Epithelial cell of esophagus (primary cell): ENCODE measurements around the gene MIEN1.

Experiments
- DNase-seq: peaks from one replicate; pipeline ENCODE4 v3.0.0; 2010; ENCODE audit warnings: low read depth
- H3K4me3 ChIP-seq: 2 replicates; pipeline ENCODE4 v1.5.1; 2011; ENCODE audit warnings: mild to moderate bottlenecking, low read length, control low read depth
- TF ChIP-seq, protein P1 (sequence below): IDR thresholded peaks from 2 replicates; pipeline ENCODE4 v1.5.1; 2011; ENCODE audit warnings: low read depth, mild to moderate bottlenecking, low read length, control low read depth, inconsistent platforms; ENCODE audit not compliant: insufficient read depth; ENCODE audit errors: missing control alignments

The MIEN1 gene

DNA sequence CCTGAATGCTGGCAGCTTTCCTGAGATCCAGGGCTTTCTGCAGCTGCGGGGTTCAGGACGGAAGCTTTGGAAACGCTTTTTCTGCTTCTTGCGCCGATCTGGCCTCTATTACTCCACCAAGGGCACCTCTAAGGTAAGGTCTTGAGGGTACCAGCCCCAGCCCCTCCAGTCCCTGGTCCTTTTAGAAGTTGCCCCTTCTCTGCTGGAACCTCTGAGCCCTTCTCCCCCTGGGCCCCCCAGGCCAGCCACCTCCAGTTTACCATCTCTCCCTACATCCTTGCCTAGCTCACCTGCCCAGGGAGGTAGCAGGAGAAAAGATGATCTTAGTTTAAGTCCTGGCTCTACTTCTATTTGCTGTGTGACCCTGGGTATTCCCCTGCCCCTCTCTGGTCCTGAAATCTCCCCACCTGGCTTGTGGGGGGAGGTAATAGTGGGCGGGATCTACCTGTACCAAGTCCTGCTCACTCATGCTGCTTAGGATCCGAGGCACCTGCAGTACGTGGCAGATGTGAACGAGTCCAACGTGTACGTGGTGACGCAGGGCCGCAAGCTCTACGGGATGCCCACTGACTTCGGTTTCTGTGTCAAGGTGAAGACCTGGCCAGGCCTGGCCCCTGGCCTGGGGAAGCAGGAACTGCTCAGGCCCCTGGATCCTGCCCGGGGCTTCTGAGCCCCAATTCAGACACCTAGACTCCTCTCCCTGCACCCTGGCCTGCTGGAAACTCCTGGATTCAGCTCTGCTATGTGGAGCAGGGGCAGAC, 13.9 kb upstream of the MIEN1 start:
- TF ChIP-seq, protein P1, sequence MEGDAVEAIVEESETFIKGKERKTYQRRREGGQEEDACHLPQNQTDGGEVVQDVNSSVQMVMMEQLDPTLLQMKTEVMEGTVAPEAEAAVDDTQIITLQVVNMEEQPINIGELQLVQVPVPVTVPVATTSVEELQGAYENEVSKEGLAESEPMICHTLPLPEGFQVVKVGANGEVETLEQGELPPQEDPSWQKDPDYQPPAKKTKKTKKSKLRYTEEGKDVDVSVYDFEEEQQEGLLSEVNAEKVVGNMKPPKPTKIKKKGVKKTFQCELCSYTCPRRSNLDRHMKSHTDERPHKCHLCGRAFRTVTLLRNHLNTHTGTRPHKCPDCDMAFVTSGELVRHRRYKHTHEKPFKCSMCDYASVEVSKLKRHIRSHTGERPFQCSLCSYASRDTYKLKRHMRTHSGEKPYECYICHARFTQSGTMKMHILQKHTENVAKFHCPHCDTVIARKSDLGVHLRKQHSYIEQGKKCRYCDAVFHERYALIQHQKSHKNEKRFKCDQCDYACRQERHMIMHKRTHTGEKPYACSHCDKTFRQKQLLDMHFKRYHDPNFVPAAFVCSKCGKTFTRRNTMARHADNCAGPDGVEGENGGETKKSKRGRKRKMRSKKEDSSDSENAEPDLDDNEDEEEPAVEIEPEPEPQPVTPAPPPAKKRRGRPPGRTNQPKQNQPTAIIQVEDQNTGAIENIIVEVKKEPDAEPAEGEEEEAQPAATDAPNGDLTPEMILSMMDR = no peak
- H3K4me3 ChIP-seq = no peak overlapping the region
- DNase-seq = no peak

GRCh38 chr17:39742856-39743436, 12.6 kb upstream of the MIEN1 start:
- DNase-seq = no peak
- H3K4me3 ChIP-seq = no peak overlapping the region

GRCh38 chr17:39742126-39742855, 12.0 kb upstream of the MIEN1 start:
- no peak for DNase-seq
- H3K4me3 ChIP-seq = no peak overlapping the region
- TF ChIP-seq, protein P1 = no peak

More at GRCh38 chr17:39742856-39743436, 12.6 kb upstream of the MIEN1 start:
- TF ChIP-seq, protein P1 = no peak

DNA sequence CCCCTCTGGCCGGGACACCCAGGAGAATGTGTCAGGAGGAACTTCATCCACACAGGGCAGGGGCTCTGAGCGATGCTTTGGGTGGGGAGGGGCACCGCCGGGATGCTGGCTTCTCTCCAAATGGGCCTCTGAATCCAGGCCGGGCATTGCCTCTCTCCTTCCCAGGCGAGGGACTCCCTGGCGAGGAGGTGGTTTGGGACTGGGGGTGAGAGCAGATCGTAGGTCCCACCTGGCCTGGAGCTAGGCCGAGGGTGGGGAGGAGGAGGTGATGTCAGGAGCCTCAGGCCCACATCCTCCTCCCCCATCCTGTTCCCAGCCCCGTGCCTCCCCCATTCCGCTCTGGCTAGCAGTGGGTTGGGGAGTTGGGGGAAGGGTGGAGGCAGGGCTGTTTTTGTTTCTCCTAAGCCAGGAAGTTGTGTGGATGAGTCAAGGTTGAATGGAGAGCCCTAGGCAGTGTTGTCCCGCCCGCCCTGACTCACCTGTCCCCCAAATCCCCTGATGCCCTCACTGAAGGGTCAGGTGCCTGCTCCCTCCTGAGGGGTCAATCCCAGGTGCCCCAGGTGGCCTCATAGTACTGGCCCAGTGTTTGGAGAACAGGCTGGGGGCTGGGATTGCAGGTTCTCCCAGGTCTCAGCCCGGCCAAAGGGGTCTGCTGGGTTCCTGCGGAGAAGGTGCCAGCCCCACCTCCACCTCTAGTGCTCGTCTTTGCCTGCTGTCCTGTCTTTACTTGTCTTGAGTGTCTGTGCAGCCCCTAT, 10.2 kb upstream of the MIEN1 start:
- DNase-seq = peak; percentile 96

DNA sequence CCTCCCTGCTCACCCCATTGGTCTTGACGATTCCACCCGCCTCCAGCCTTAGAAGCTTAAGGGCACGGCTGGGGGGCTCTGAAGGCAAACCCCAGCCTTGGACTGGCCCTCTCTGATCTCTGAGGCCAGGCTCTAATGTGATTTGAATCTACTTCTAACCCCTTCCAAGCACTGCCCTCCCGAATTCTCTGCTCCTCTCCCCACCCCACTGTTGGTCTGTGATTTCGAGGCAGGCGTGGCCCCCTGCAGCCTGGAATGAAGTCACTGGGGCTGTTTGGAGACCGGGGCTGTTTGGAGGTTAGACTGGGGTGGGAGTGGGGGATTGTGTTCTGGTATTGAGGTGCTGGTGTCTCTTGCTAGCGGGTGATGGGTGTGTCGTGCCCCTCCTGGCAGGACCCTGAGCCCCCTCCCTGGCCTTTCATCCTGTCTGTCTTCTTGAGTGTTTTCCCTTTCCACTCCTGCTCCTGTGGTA, 9.6 kb upstream of the MIEN1 start:
- TF ChIP-seq, protein P1 = no peak
- H3K4me3 ChIP-seq = peak overlapping the region; percentile 89
- peak; percentile 79 for DNase-seq

More for the DNA sequence above, 10.2 kb upstream of the MIEN1 start:
- TF ChIP-seq, protein P1 = no peak
- peak overlapping the region; percentile 89 for H3K4me3 ChIP-seq

- TF ChIP-seq, protein P1 = no peak
- peak; percentile 92 for DNase-seq
- peak overlapping the region; percentile 89 for H3K4me3 ChIP-seq
Measured at GRCh38 chr17:39738983-39739884, 8.9 kb upstream of the MIEN1 start.
